Endothelial cell (in vitro differentiated cells): ENCODE results near the gene FUS. TPM values are rescaled to one million over a fixed set of nuclear protein-coding genes. Genes with fewer than 3 reads are reported as not detected.

Source experiments
- DNase-seq: peaks from one replicate; pipeline ENCODE4 v3.0.0; 2021; ENCODE audit warnings: low spot score
- H3K27ac Mint-ChIP-seq: one replicate; pipeline ENCODE4 v1.8.0; 2021; ENCODE audit warnings: mixed read lengths, inconsistent platforms; ENCODE audit not compliant: unreplicated experiment
- H3K27me3 Mint-ChIP-seq: one replicate; pipeline ENCODE4 v1.8.0; 2021; ENCODE audit warnings: mild to moderate bottlenecking, moderate library complexity, mixed read lengths, inconsistent platforms; ENCODE audit not compliant: unreplicated experiment
- H3K36me3 Mint-ChIP-seq: one replicate; pipeline ENCODE4 v1.8.0; 2021; ENCODE audit warnings: mild to moderate bottlenecking, low read depth, mixed read lengths, inconsistent platforms; ENCODE audit not compliant: unreplicated experiment
- H3K4me1 Mint-ChIP-seq: one replicate; pipeline ENCODE4 v1.8.0; 2021; ENCODE audit warnings: mild to moderate bottlenecking, mixed read lengths, inconsistent platforms; ENCODE audit not compliant: unreplicated experiment
- H3K4me3 Mint-ChIP-seq: one replicate; pipeline ENCODE4 v1.8.0; 2021; ENCODE audit warnings: mild to moderate bottlenecking, mixed read lengths, inconsistent platforms; ENCODE audit not compliant: unreplicated experiment
- H3K9me3 Mint-ChIP-seq: one replicate; pipeline ENCODE4 v1.8.0; 2021; ENCODE audit warnings: mixed read lengths, inconsistent platforms; ENCODE audit not compliant: unreplicated experiment
- total RNA-seq: library from RNA; stranded (reverse); fragmentation: NEBNext Ultra II Directional; extraction: Animal tissue kit (Norgen Biotek cat#: 25700); gene quantifications from one replicate; pipeline ENCODE4 v1.2.1, GENCODE V29; 2021; ENCODE audit not compliant: unreplicated experiment
- TF ChIP-seq, protein P1 (sequence below): fragments of 200-600 bp; sonication (generic); IDR thresholded peaks from one replicate; pipeline ENCODE4 v1.5.0; 2021; ENCODE audit warnings: antibody characterized with exemption; ENCODE audit not compliant: unreplicated experiment

Gene FUS
- total RNA-seq, 1 donor from 2014 or later = 590 TPM

GRCh38 chr16:31217136-31217530, 37.2 kb downstream of the FUS start:
- H3K36me3 Mint-ChIP-seq = no peaks in the 10 kb centered on the region
- no peaks in the 10 kb centered on the region for H3K9me3 Mint-ChIP-seq
- TF ChIP-seq, protein P1, sequence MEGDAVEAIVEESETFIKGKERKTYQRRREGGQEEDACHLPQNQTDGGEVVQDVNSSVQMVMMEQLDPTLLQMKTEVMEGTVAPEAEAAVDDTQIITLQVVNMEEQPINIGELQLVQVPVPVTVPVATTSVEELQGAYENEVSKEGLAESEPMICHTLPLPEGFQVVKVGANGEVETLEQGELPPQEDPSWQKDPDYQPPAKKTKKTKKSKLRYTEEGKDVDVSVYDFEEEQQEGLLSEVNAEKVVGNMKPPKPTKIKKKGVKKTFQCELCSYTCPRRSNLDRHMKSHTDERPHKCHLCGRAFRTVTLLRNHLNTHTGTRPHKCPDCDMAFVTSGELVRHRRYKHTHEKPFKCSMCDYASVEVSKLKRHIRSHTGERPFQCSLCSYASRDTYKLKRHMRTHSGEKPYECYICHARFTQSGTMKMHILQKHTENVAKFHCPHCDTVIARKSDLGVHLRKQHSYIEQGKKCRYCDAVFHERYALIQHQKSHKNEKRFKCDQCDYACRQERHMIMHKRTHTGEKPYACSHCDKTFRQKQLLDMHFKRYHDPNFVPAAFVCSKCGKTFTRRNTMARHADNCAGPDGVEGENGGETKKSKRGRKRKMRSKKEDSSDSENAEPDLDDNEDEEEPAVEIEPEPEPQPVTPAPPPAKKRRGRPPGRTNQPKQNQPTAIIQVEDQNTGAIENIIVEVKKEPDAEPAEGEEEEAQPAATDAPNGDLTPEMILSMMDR = no peak
- peak overlapping the region; percentile 31 for H3K4me3 Mint-ChIP-seq
- no peak for DNase-seq
- H3K27ac Mint-ChIP-seq = no peak overlapping the region
- H3K27me3 Mint-ChIP-seq = peaks cover 19% of the 10 kb centered on the region
- peaks cover 13% of the 10 kb centered on the region for H3K4me1 Mint-ChIP-seq

DNA sequence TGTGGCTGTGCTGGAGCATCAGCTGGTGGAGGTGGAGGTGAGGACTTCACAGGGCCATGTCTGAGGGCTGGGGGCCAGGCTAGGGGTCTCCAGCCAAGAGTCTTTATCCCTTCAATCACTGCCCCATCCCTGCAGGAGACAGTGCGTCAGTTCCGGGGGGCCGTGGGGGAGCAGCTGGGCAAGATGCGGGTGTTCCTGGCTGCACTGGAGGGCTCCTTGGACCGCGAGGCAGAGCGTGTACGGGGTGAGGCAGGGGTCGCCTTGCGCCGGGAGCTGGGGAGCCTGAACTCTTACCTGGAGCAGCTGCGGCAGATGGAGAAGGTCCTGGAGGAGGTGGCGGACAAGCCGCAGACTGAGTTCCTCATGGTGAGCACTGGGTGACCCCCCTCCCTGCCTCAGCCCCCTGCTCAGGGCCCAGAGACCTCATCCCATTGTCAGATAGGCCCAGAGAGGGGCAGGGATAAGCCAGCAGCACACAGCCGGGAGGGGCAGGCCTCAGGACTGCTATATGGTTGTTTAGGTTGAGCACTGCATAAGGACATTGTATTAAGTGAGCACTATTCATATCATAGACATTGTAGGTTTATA, 39.3 kb downstream of the FUS start:
- no peaks in the 10 kb centered on the region for H3K9me3 Mint-ChIP-seq
- peaks cover 11% of the 10 kb centered on the region for H3K4me1 Mint-ChIP-seq
- no peak for DNase-seq
- no peak overlapping the region for H3K27ac Mint-ChIP-seq
- TF ChIP-seq, protein P1 = no peak
- no peaks in the 10 kb centered on the region for H3K36me3 Mint-ChIP-seq
- H3K27me3 Mint-ChIP-seq = peaks cover 17% of the 10 kb centered on the region
- no peak overlapping the region for H3K4me3 Mint-ChIP-seq

DNA sequence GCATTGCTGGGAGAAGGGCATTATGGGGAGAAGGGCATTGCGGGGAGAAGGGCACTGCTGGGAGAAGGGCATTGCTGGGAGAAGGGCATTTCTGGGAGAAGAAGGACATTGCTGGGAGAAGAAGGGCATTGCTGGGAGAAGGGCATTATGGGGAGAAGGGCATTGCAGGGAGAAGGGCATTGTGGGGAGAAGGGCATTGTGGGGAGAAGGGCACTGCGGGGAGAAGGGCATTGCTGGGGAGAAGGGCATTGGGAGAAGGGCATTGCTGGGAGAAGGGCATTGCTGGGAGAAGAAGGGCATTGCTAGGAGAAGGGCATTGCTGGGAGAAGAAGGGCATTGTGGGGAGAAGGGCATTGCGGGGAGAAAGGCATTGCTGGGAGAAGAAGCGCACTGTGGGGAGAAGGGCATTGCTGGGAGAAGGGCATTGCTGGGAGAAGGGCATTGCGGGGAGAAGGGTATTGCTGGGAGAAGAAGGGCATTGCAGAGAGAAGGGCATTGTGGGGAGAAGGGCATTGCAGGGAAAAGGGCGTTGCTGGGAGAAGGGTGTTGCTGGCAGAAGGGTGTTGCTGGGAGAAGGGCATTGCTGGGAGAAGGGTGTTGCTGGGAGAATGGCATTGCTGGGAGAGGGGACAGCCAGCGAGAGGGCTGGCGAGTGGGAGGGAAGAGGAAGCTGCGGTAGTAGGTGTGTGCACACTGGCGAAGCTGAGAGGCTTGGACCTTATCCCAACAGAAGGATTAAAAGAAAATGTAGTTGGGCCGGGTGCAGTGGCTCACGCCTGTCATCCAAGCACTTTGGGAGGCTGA, 41.6 kb downstream of the FUS start:
- no peak overlapping the region for H3K27ac Mint-ChIP-seq
- H3K27me3 Mint-ChIP-seq = peaks cover 10% of the 10 kb centered on the region
- H3K4me3 Mint-ChIP-seq = no peak overlapping the region
- TF ChIP-seq, protein P1 = no peak
- peaks cover 4% of the 10 kb centered on the region for H3K4me1 Mint-ChIP-seq
- no peaks in the 10 kb centered on the region for H3K36me3 Mint-ChIP-seq
- H3K9me3 Mint-ChIP-seq = no peaks in the 10 kb centered on the region
- no peak for DNase-seq

DNA sequence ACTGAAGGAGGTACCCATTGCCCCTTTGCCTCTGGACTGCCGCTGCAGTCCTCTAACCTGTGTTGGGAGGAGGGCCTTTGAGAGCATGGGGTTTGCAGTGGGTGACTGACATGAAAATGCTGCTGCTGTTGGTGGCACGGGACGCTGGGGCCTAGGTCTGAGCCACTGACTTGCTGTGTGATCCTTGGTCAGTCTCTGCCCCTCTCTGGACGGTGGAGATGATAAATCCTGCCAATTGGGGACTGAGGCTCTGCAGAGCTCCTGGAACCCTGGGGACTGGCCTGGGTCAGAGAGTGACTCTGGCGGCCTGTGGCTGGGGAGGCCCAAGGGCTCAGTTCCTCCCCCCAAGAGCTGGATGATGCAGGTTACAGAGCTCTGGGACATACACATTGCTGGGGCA, 43.1 kb downstream of the FUS start:
- no peak overlapping the region for H3K27ac Mint-ChIP-seq
- H3K4me1 Mint-ChIP-seq = no peaks in the 10 kb centered on the region
- no peaks in the 10 kb centered on the region for H3K36me3 Mint-ChIP-seq
- peaks cover 10% of the 10 kb centered on the region for H3K27me3 Mint-ChIP-seq
- H3K4me3 Mint-ChIP-seq = no peak overlapping the region
- no peaks in the 10 kb centered on the region for H3K9me3 Mint-ChIP-seq
- no peak for DNase-seq
- TF ChIP-seq, protein P1 = no peak
